Left kidney (tissue), 1 donor: ENCODE data around the gene SLCO4C1. TPM values are rescaled to one million over a fixed set of nuclear protein-coding genes. Genes with fewer than 3 reads are reported as not detected.

Experiments used
- polyA plus RNA-seq: library from polyadenylated mRNA; unstranded; fragments of 120-200 nt; gene quantifications from one replicate; pipeline ENCODE4 v1.2.1, GENCODE V29; 2013; ENCODE audit not compliant: insufficient read length

SLCO4C1 gene
- polyA plus RNA-seq, 1 donor = 26.7 TPM

Other genes starting within 250 kb of the SLCO4C1 start
- gene SLCO6A1, start 202.7 kb upstream of the SLCO4C1 start, polyA plus RNA-seq = not detected